Thyroid gland (tissue), 4 donors: ENCODE measurements around the gene PARP8. TPM values are rescaled to one million over a fixed set of nuclear protein-coding genes. Genes with fewer than 3 reads are reported as not detected.

Experiments used
- DNase-seq, 2 donors: peaks; one replicate each; pipeline ENCODE4 v3.0.0-alpha.2; 2019
- H3K27ac ChIP-seq, 3 donors: fragments of 200-600 bp; sonication (generic); 1 replicate in 2 of 3; 2 replicates in 1 of 3; pipeline ENCODE4 v1.5.1; 2016 to 2019; ENCODE audit warnings: mild to moderate bottlenecking in 1 of 3, moderate library complexity in 1 of 3
- H3K27me3 ChIP-seq: fragments of 200-600 bp; sonication (generic); one replicate; pipeline ENCODE4 v1.5.1; 2019
- H3K36me3 ChIP-seq, 2 donors: fragments of 200-600 bp; sonication (generic); one replicate each; pipeline ENCODE4 v1.5.1; 2016 to 2019
- H3K4me1 ChIP-seq, 2 donors: fragments of 200-600 bp; sonication (generic); one replicate each; pipeline ENCODE4 v1.5.1; 2017 to 2019
- H3K4me3 ChIP-seq, 3 donors: fragments of 200-600 bp; sonication (generic); replicated peaks in 1 of 3; 1 replicate in 2 of 3; 2 replicates in 1 of 3; pipeline ENCODE4 v1.5.1; 2016; ENCODE audit warnings: mild to moderate bottlenecking in 1 of 3
- H3K9me3 ChIP-seq: fragments of 200-600 bp; sonication (generic); one replicate; pipeline ENCODE4 v1.5.1; 2017
- CTCF ChIP-seq, 6 experiments: fragments of 200-600 bp in 3 of 6; fragments of 450-650 bp in 3 of 6; sonication (generic) in 3 of 6; IDR thresholded peaks; one replicate each; pipeline ENCODE4 v1.5.1; 2016 to 2019; ENCODE audit warnings: antibody characterized with exemption in 6 of 6, mild to moderate bottlenecking in 2 of 6, inconsistent platforms in 1 of 6, moderate library complexity in 1 of 6
- POLR2A ChIP-seq, 2 donors: fragments of 450-650 bp; IDR thresholded peaks; one replicate each; pipeline ENCODE4 v1.6.1; 2017; ENCODE audit warnings: antibody characterized with exemption in 2 of 2, mild to moderate bottlenecking in 2 of 2, moderate library complexity in 1 of 2
- WGBS, 2 donors: methylation state at CpG; one replicate each; pipeline ENCODE4 v1.1.5; 2017; 5-methylcytosine and 5-hydroxymethylcytosine counted together
- intact Hi-C: fragments of 100-400 bp; cut with DNase I; formaldehyde crosslinking; loops from one replicate; pipeline ENCODE4 v1.15.1; 2023
- total RNA-seq, 4 donors: library from RNA; depleted of rRNA; stranded (reverse); fragments of >200 nt; gene quantifications; one replicate each; pipeline ENCODE4 v1.2.3, GENCODE V29; 2016

PARP8 gene
- total RNA-seq, 4 donors from 2014 or later = 71.2 to 151 (median 107) TPM

GRCh38 chr5:50752800-50753199, 86.4 kb downstream of the PARP8 start:
- Histone ChIP-seq H3K27ac (no peak overlapping the region), H3K9me3 (no peaks in the 10 kb centered on the region), H3K27me3 (no peaks in the 10 kb centered on the region), H3K4me3 (no peak overlapping the region), H3K36me3 (no peaks in the 10 kb centered on the region), H3K4me1 (peaks cover 0 to 14% of the 10 kb centered on the region in 2 donors)
- intact Hi-C loops = no loop called here
- DNase-seq = no peak
- TF ChIP-seq CTCF (IDR thresholded peaks at IDR 0.05) (no peak), POLR2A (IDR thresholded peaks at IDR 0.05) (no peak)

GRCh38 chr5:50759526-50760270, 93.3 kb downstream of the PARP8 start:
- DNase-seq = no peak
- Histone ChIP-seq H3K4me3 (no peak overlapping the region), H3K9me3 (no peaks in the 10 kb centered on the region), H3K36me3 (peaks cover 8 to 9% of the 10 kb centered on the region in 2 donors), H3K4me1 (no peaks in the 10 kb centered on the region), H3K27ac (no peak overlapping the region), H3K27me3 (no peaks in the 10 kb centered on the region)
- TF ChIP-seq CTCF (IDR thresholded peaks at IDR 0.05) = no peak
- TF ChIP-seq POLR2A (IDR thresholded peaks at IDR 0.05) = no peak
- WGBS, 2 donors = 94 to 96% methylated on average over 1 of the region's 1 CpG
- intact Hi-C loops = no loop called here

- no peak for DNase-seq
- Histone ChIP-seq H3K27ac (no peak overlapping the region), H3K27me3 (no peaks in the 10 kb centered on the region), H3K4me1 (no peaks in the 10 kb centered on the region), H3K4me3 (no peak overlapping the region), H3K9me3 (no peaks in the 10 kb centered on the region), H3K36me3 (peaks cover 8 to 9% of the 10 kb centered on the region in 2 donors)
- no peak for TF ChIP-seq CTCF (IDR thresholded peaks at IDR 0.05)
- TF ChIP-seq POLR2A (IDR thresholded peaks at IDR 0.05) = no peak
- intact Hi-C loops = no loop called here
Observed at GRCh38 chr5:50763351-50763750, 96.9 kb downstream of the PARP8 start.

GRCh38 chr5:50763846-50764245, 97.4 kb downstream of the PARP8 start:
- no peak for TF ChIP-seq POLR2A (IDR thresholded peaks at IDR 0.05)
- no peak for TF ChIP-seq CTCF (IDR thresholded peaks at IDR 0.05)
- Histone ChIP-seq H3K36me3 (peaks cover 8 to 9% of the 10 kb centered on the region in 2 donors), H3K4me3 (no peak overlapping the region), H3K27ac (no peak overlapping the region), H3K9me3 (no peaks in the 10 kb centered on the region), H3K4me1 (no peaks in the 10 kb centered on the region), H3K27me3 (no peaks in the 10 kb centered on the region)
- 91 to 94% methylated on average over 7 of the region's 7 CpGs for WGBS, 2 donors
- intact Hi-C loops = no loop called here
- DNase-seq = no peak

- intact Hi-C loops = no loop called here
- H3K4me1 ChIP-seq = no peaks in the 10 kb centered on the region
- H3K4me3 ChIP-seq = no peak overlapping the region
- no peaks in the 10 kb centered on the region for H3K27me3 ChIP-seq
- TF ChIP-seq POLR2A (IDR thresholded peaks at IDR 0.05) (no peak), CTCF (IDR thresholded peaks at IDR 0.05) (no peak)
- H3K36me3 ChIP-seq = peaks cover 8 to 9% of the 10 kb centered on the region in 2 donors
- no peaks in the 10 kb centered on the region for H3K9me3 ChIP-seq
- H3K27ac ChIP-seq = no peak overlapping the region
- 96 to 98% methylated on average over 2 of the region's 2 CpGs for WGBS, 2 donors
- DNase-seq = no peak
Observed at GRCh38 chr5:50766042-50766441, 99.6 kb downstream of the PARP8 start.
